H1 (cell line): Measurements from ENCODE around the gene CDS2. TPM values are rescaled to one million over a fixed set of nuclear protein-coding genes. Genes with fewer than 3 reads are reported as not detected.

Source experiments
- CTCF ChIA-PET: fragments of 300-600 bp; sonication (Branson Sonifier 250); formaldehyde crosslinking; loops from one replicate; lab custom pipeline; 2021; ENCODE audit not compliant: partially characterized antibody; lab: Charles Lee
- POLR2A ChIA-PET: fragments of 300-600 bp; sonication (Branson Sonifier 250); formaldehyde crosslinking; loops from one replicate; lab custom pipeline; 2021; ENCODE audit warnings: inconsistent platforms; ENCODE audit not compliant: partially characterized antibody; lab: Charles Lee
- DNase-seq, 2 experiments: peaks; one replicate each; pipeline versions ENCODE4 v3.0.0 to v3.0.0-alpha.2; 2010 to 2022; ENCODE audit warnings: low spot score in 2 of 2, low read depth in 1 of 2, mixed read lengths in 1 of 2
- FAIRE-seq: peaks from 2 replicates; lab custom pipeline; 2011; peaks lifted over from hg19 to GRCh38; lab: Jason Lieb, UNC
- H2AFZ ChIP-seq: 2 replicates; pipeline ENCODE4 v1.8.1; 2012; ENCODE audit warnings: low read length, inconsistent platforms
- H2AK5ac ChIP-seq: 2 replicates; pipeline ENCODE4 v1.6.1; 2013; ENCODE audit warnings: low read depth, low read length
- H2BK120ac ChIP-seq: replicated peaks from 2 replicates; pipeline ENCODE3; 2013; ENCODE audit warnings: low read depth, low read length, inconsistent platforms
- H2BK12ac ChIP-seq: 2 replicates; pipeline ENCODE4 v1.6.1; 2013; ENCODE audit warnings: low read depth, low read length
- H2BK15ac ChIP-seq: 2 replicates; pipeline ENCODE4 v1.6.1; 2013; ENCODE audit warnings: low read length
- H2BK20ac ChIP-seq: 2 replicates; pipeline ENCODE4 v1.6.1; 2013; ENCODE audit warnings: low read length
- H2BK5ac ChIP-seq: 2 replicates; pipeline ENCODE4 v1.6.1; 2013; ENCODE audit warnings: low read depth, low read length
- H3K14ac ChIP-seq: 2 replicates; pipeline ENCODE4 v1.6.1; 2013; ENCODE audit warnings: inconsistent platforms; ENCODE audit not compliant: insufficient read length
- H3K18ac ChIP-seq: 2 replicates; pipeline ENCODE4 v1.6.1; 2013; ENCODE audit warnings: low read length; ENCODE audit errors: extremely low read depth
- H3K23ac ChIP-seq: 2 replicates; pipeline ENCODE4 v1.6.1; 2013; ENCODE audit warnings: inconsistent platforms; ENCODE audit not compliant: insufficient read length
- H3K23me2 ChIP-seq: 2 replicates; pipeline ENCODE4 v1.6.1; 2013; ENCODE audit warnings: low read depth, low read length
- H3K27ac ChIP-seq: 2 replicates; pipeline ENCODE4 v1.6.1; 2011; ENCODE audit warnings: low read depth, low read length, inconsistent platforms
- H3K27me3 ChIP-seq, 4 experiments: replicated peaks in 1 of 4; 1 replicate in 1 of 4; 2 replicates in 3 of 4; pipeline versions ENCODE4 v1.6.1 to v1.8.1; 2011 to 2013; ENCODE audit warnings: low read length in 3 of 4, mild to moderate bottlenecking in 3 of 4, inconsistent platforms in 2 of 4, mixed read lengths in 2 of 4, moderate library complexity in 1 of 4; ENCODE audit not compliant: control insufficient read depth in 3 of 4, insufficient read depth in 3 of 4; ENCODE audit errors: extremely low read depth in 1 of 4
- H3K36me3 ChIP-seq, 4 experiments: 2 replicates each; pipeline versions ENCODE4 v1.6.1 to v1.8.1; 2011 to 2013; ENCODE audit warnings: mild to moderate bottlenecking in 4 of 4, low read length in 3 of 4, moderate library complexity in 2 of 4, control low read depth in 1 of 4, inconsistent platforms in 1 of 4; ENCODE audit not compliant: insufficient read depth in 4 of 4, control insufficient read depth in 2 of 4
- H3K4ac ChIP-seq: replicated peaks from 2 replicates; pipeline ENCODE3; 2013; ENCODE audit warnings: low read length, low read depth, mixed read lengths, inconsistent platforms; ENCODE audit not compliant: insufficient read length
- H3K4me1 ChIP-seq, 4 experiments: replicated peaks in 1 of 4; 1 replicate in 1 of 4; 2 replicates in 3 of 4; pipeline versions ENCODE4 v1.6.1 to v1.8.1; 2011 to 2013; ENCODE audit warnings: low read length in 3 of 4, inconsistent platforms in 2 of 4, mixed read lengths in 1 of 4; ENCODE audit not compliant: insufficient read depth in 4 of 4, control insufficient read depth in 3 of 4
- H3K4me2 ChIP-seq, 2 experiments: 2 replicates each; pipeline versions ENCODE4 v1.6.1 to v1.8.1; 2011 to 2013; ENCODE audit warnings: low read depth in 2 of 2, low read length in 2 of 2, control low read depth in 1 of 2, inconsistent platforms in 1 of 2, mild to moderate bottlenecking in 1 of 2; ENCODE audit not compliant: insufficient read depth in 1 of 2
- H3K4me3 ChIP-seq, 4 experiments: fragments of 200-600, 300-600 bp in 1 of 4; sonication (generic), shearing (Covaris generic), sonication (Bioruptor Twin) in 1 of 4; 2 replicates each; pipeline versions ENCODE4 v1.5.1 to v1.8.1; 2011 to 2016; ENCODE audit warnings: low read length in 4 of 4, low read depth in 3 of 4, control low read depth in 2 of 4, inconsistent platforms in 2 of 4, mild to moderate bottlenecking in 2 of 4, mixed read lengths in 1 of 4, moderate library complexity in 1 of 4; ENCODE audit not compliant: insufficient read depth in 2 of 4; ENCODE audit errors: extremely low read depth in 1 of 4
- H3K56ac ChIP-seq: replicated peaks from 2 replicates; pipeline ENCODE3; 2013; ENCODE audit warnings: low read depth, mild to moderate bottlenecking, mixed read lengths, low read length, inconsistent platforms; ENCODE audit not compliant: insufficient read length
- H3K79me1 ChIP-seq: 2 replicates; pipeline ENCODE4 v1.6.1; 2013; ENCODE audit warnings: low read depth, low read length, control low read depth
- H3K79me2 ChIP-seq, 2 experiments: 2 replicates each; pipeline versions ENCODE4 v1.6.1 to v1.8.1; 2012 to 2013; ENCODE audit warnings: low read length in 2 of 2, mild to moderate bottlenecking in 2 of 2, inconsistent platforms in 1 of 2; ENCODE audit not compliant: insufficient read depth in 2 of 2, control insufficient read depth in 1 of 2
- H3K9ac ChIP-seq, 4 experiments: replicated peaks in 1 of 4; 1 replicate in 1 of 4; 2 replicates in 3 of 4; pipeline versions ENCODE4 v1.6.1 to v1.8.1; 2011 to 2013; ENCODE audit warnings: low read depth in 3 of 4, low read length in 3 of 4, control low read depth in 2 of 4, mild to moderate bottlenecking in 2 of 4, moderate library complexity in 2 of 4, inconsistent platforms in 1 of 4; ENCODE audit errors: extremely low read depth in 1 of 4
- H3K9me3 ChIP-seq, 2 experiments: 2 replicates each; pipeline versions ENCODE4 v1.6.1 to v1.8.1; 2012 to 2013; ENCODE audit warnings: mild to moderate bottlenecking in 2 of 2, moderate library complexity in 2 of 2, control low read depth in 1 of 2, inconsistent platforms in 1 of 2, low read depth in 1 of 2, low read length in 1 of 2, mixed read lengths in 1 of 2; ENCODE audit not compliant: insufficient read depth in 2 of 2
- H4K20me1 ChIP-seq, 2 experiments: replicated peaks in 1 of 2; 2 replicates each; pipeline versions ENCODE3 to v1.8.1; 2011 to 2013; ENCODE audit warnings: inconsistent platforms in 2 of 2, low read length in 2 of 2, mild to moderate bottlenecking in 1 of 2; ENCODE audit not compliant: insufficient read depth in 2 of 2, control insufficient read depth in 1 of 2
- H4K5ac ChIP-seq: 2 replicates; pipeline ENCODE4 v1.6.1; 2013; ENCODE audit warnings: low read length, low read depth, mixed read lengths, inconsistent platforms; ENCODE audit not compliant: insufficient read length
- H4K8ac ChIP-seq: 2 replicates; pipeline ENCODE4 v1.8.0; 2013; ENCODE audit warnings: mild to moderate bottlenecking, moderate library complexity, low read length, inconsistent platforms; ENCODE audit not compliant: insufficient read depth; ENCODE audit errors: extremely low read depth
- H4K91ac ChIP-seq: replicated peaks from 2 replicates; pipeline ENCODE3; 2013; ENCODE audit warnings: low read length, mixed read lengths, inconsistent platforms; ENCODE audit not compliant: insufficient read length
- BCL11A ChIP-seq, 2 experiments: IDR thresholded peaks; one replicate each; pipeline ENCODE4 v1.6.1; 2011; ENCODE audit warnings: low read depth in 2 of 2, low read length in 2 of 2, mild to moderate bottlenecking in 2 of 2
- CBX8 ChIP-seq: fragments of 300-800, 300-1000 bp; sonication (generic); IDR thresholded peaks from 2 replicates; pipeline ENCODE4 v1.7.1; 2016; ENCODE audit warnings: low read depth, low read length, borderline replicate concordance
- CHD1 ChIP-seq: IDR thresholded peaks from 2 replicates; pipeline ENCODE4 v1.6.1; 2012; ENCODE audit warnings: low read depth, low read length, improper control_type of control experiment
- CHD2 ChIP-seq: IDR thresholded peaks from 2 replicates; pipeline ENCODE4 v1.6.1; 2012; ENCODE audit warnings: low read length, improper control_type of control experiment
- EGR1 ChIP-seq: IDR thresholded peaks from 2 replicates; pipeline ENCODE4 v1.6.1; 2011; ENCODE audit warnings: low read depth, low read length, borderline replicate concordance
- NRF1 ChIP-seq: IDR thresholded peaks from 2 replicates; pipeline ENCODE4 v1.6.1; 2011; ENCODE audit warnings: mild to moderate bottlenecking, low read depth, low read length, improper control_type of control experiment
- RXRA ChIP-seq: IDR thresholded peaks from 2 replicates; pipeline ENCODE4 v1.6.1; 2011; ENCODE audit warnings: low read depth, mild to moderate bottlenecking, low read length, moderate library complexity; ENCODE audit not compliant: insufficient read depth
- SIN3A ChIP-seq, 2 experiments: IDR thresholded peaks in 1 of 2; conservative IDR thresholded peaks in 1 of 2; 2 replicates each; pipeline ENCODE4 v1.6.1; 2011 to 2012; ENCODE audit warnings: low read length in 2 of 2, improper control_type of control experiment in 1 of 2, low read depth in 1 of 2, mild to moderate bottlenecking in 1 of 2
- SP4 ChIP-seq: IDR thresholded peaks from 2 replicates; pipeline ENCODE4 v1.6.1; 2012; ENCODE audit warnings: low read length, inconsistent platforms
- TAF1 ChIP-seq: IDR thresholded peaks from 2 replicates; pipeline ENCODE4 v1.6.1; 2011; ENCODE audit warnings: mild to moderate bottlenecking, low read depth, low read length
- TAF7 ChIP-seq: optimal IDR thresholded peaks from 2 replicates; pipeline ENCODE3; 2011; ENCODE audit warnings: low read depth, mild to moderate bottlenecking, inconsistent platforms, low read length, moderate library complexity, borderline replicate concordance
- WGBS, 2 experiments: shearing (Covaris generic) in 1 of 2; methylation state at CpG; one replicate each; pipeline versions ENCODE4 v1.1.6 to v1.1.7; 2013 to 2015; ENCODE audit warnings: low lambda C conversion rate in 2 of 2, mixed read lengths in 2 of 2, inconsistent platforms in 1 of 2, low coverage in 1 of 2, missing lambda C conversion rate in 1 of 2; ENCODE audit not compliant: insufficient replicate concordance in 2 of 2, insufficient coverage in 1 of 2, insufficient read length in 1 of 2; ENCODE audit errors: extremely low coverage in 1 of 2, missing lambda C conversion rate in 1 of 2; 5-methylcytosine and 5-hydroxymethylcytosine counted together
- polyA plus RNA-seq, 7 experiments: library from polyadenylated mRNA; depleted of rRNA in 3 of 7; stranded (reverse) in 5 of 7; unstranded in 2 of 7; fragments of >200 nt in 5 of 7; fragments of 200-250 nt in 2 of 7; gene quantifications; 1 replicate in 5 of 7; 2 replicates in 1 of 7; 4 replicates in 1 of 7; pipeline versions ENCODE4 v1.2.1 to v1.2.3, GENCODE V29; 2011 to 2013; ENCODE audit warnings: missing spikeins in 2 of 7, mixed read lengths in 2 of 7
- total RNA-seq: library from RNA; stranded (reverse); fragmentation: NEBNext Ultra II Directional; extraction: Animal tissue kit (Norgen Biotek cat#: 25700); gene quantifications from 2 replicates; pipeline ENCODE4 v1.2.1, GENCODE V29; 2021
- TF ChIP-seq, protein P1 (sequence below): IDR thresholded peaks from 2 replicates; pipeline ENCODE4 v1.6.1; 2011; ENCODE audit warnings: low read depth, mild to moderate bottlenecking, low read length; ENCODE audit not compliant: insufficient read depth
- TF ChIP-seq, protein P2 (sequence below): IDR thresholded peaks from 2 replicates; pipeline ENCODE4 v1.6.1; 2012; ENCODE audit warnings: low read length, inconsistent platforms

The CDS2 gene
- total and polyA plus RNA-seq, 2 of the 8 experiments (the other 6 are each of a cell fraction or from before 2014, with no cell fraction given) = 54.0 to 56.2 TPM

DNA sequence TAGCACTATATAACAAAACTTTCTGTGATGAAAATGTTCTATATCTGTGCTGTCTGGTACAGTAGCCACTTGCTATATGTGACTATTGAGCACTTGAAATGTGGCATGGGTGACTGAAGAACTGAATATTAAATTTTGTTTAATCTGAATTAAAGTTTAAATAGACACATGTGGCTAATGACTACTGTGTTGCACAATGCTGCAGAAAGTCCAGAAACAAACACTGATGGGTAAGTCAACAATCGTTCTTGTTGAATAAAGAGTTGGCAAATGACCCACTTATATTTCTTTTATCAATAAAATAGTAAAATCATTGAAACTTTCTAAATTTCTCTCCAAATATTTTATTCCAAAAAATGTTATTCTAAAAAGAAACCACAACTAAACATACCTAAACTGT is 108.2 kb downstream of the CDS2 start:
- Histone ChIP-seq H3K27me3 (no peaks in the 10 kb centered on the region), H3K4ac (no peak overlapping the region), H4K5ac (no peak overlapping the region), H3K9ac (no peak overlapping the region), H2AK5ac (no peak overlapping the region), H2AFZ (no peak overlapping the region), H3K4me3 (no peak overlapping the region), H3K23ac (no peak overlapping the region), H3K36me3 (no peaks in the 10 kb centered on the region), H3K79me2 (no peaks in the 10 kb centered on the region), H4K20me1 (no peaks in the 10 kb centered on the region), H3K9me3 (no peaks in the 10 kb centered on the region), H2BK20ac (no peak overlapping the region), H2BK15ac (no peak overlapping the region), H3K27ac (no peak overlapping the region), H3K4me2 (no peak overlapping the region), H3K4me1 (no peaks in the 10 kb centered on the region), H3K23me2 (no peaks in the 10 kb centered on the region), H2BK5ac (no peak overlapping the region), H3K14ac (no peak overlapping the region), H4K8ac (no peak overlapping the region), H3K18ac (no peak overlapping the region), H3K79me1 (no peaks in the 10 kb centered on the region), H4K91ac (no peak overlapping the region), H3K56ac (no peak overlapping the region), H2BK120ac (no peak overlapping the region), H2BK12ac (no peak overlapping the region)
- POLR2A ChIA-PET = no interaction called here
- DNase-seq (no peak), FAIRE-seq (no peak)
- 91% methylated on average over 1 of the region's 1 CpG; no CpG with 5 or more reads in 1 of the 2 experiments for WGBS, 2 experiments
- CTCF ChIA-PET = no interaction called here
- TF ChIP-seq, protein P1, sequence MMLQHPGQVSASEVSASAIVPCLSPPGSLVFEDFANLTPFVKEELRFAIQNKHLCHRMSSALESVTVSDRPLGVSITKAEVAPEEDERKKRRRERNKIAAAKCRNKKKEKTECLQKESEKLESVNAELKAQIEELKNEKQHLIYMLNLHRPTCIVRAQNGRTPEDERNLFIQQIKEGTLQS = no peak
- TF ChIP-seq TAF1 (no peak), EGR1 (no peak), NRF1 (no peak), SP4 (no peak), CBX8 (no peak), TAF7 (no peak), RXRA (no peak), CHD2 (no peak), BCL11A (IDR thresholded peaks at IDR 0.05; ENCODE audit: low read depth in 2 of 2, low read length in 2 of 2) (no peak), CHD1 (no peak), SIN3A (conservative IDR thresholded peaks at IDR 0.05 in 1 of 2, IDR thresholded peaks at IDR 0.05 in 1 of 2; ENCODE audit: low read depth in 1 of 2, low read length in 2 of 2) (no peak)
- TF ChIP-seq, protein P2, sequence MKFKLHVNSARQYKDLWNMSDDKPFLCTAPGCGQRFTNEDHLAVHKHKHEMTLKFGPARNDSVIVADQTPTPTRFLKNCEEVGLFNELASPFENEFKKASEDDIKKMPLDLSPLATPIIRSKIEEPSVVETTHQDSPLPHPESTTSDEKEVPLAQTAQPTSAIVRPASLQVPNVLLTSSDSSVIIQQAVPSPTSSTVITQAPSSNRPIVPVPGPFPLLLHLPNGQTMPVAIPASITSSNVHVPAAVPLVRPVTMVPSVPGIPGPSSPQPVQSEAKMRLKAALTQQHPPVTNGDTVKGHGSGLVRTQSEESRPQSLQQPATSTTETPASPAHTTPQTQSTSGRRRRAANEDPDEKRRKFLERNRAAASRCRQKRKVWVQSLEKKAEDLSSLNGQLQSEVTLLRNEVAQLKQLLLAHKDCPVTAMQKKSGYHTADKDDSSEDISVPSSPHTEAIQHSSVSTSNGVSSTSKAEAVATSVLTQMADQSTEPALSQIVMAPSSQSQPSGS = no peak
